Uterus (tissue), 4 donors: Measurements from ENCODE around the gene PLA2G15. TPM values are rescaled to one million over a fixed set of nuclear protein-coding genes. Genes with fewer than 3 reads are reported as not detected.

Experiments
- DNase-seq, 2 donors: peaks; one replicate each; pipeline ENCODE4 v3.0.0-alpha.2; 2019 to 2020
- H3K27ac ChIP-seq, 2 donors: fragments of 200-600 bp; sonication (generic); 1 replicate in 1 of 2; 2 replicates in 1 of 2; pipeline ENCODE4 v1.5.1; 2016 to 2018
- H3K27me3 ChIP-seq, 2 donors: fragments of 200-600 bp; sonication (generic); one replicate each; pipeline ENCODE4 v1.5.1; 2018 to 2019; ENCODE audit warnings: control low read depth in 1 of 2
- H3K36me3 ChIP-seq, 2 donors: fragments of 200-600 bp; sonication (generic); one replicate each; pipeline ENCODE4 v1.5.1; 2019; ENCODE audit warnings: control low read depth in 1 of 2
- H3K4me1 ChIP-seq, 2 donors: fragments of 200-600 bp; sonication (generic); one replicate each; pipeline ENCODE4 v1.5.1; 2018 to 2019; ENCODE audit warnings: control low read depth in 1 of 2
- H3K4me3 ChIP-seq, 2 donors: fragments of 200-600 bp; sonication (generic); 1 replicate in 1 of 2; 2 replicates in 1 of 2; pipeline ENCODE4 v1.5.1; 2018 to 2019; ENCODE audit warnings: mild to moderate bottlenecking in 1 of 2
- H3K9me3 ChIP-seq, 2 donors: fragments of 200-600 bp; sonication (generic); one replicate each; pipeline ENCODE4 v1.5.1; 2019; ENCODE audit warnings: control low read depth in 1 of 2
- CTCF ChIP-seq, 4 experiments: fragments of 200-600 bp in 2 of 4; fragments of 450-650 bp in 2 of 4; sonication (generic) in 2 of 4; IDR thresholded peaks; one replicate each; pipeline ENCODE4 v1.5.1; 2016 to 2019; ENCODE audit warnings: antibody characterized with exemption in 4 of 4, mild to moderate bottlenecking in 2 of 4, moderate library complexity in 1 of 4
- POLR2A ChIP-seq, 2 donors: fragments of 450-650 bp; IDR thresholded peaks; one replicate each; pipeline ENCODE4 v1.6.1; 2016; ENCODE audit warnings: antibody characterized with exemption in 2 of 2, mild to moderate bottlenecking in 1 of 2, moderate library complexity in 1 of 2
- intact Hi-C: fragments of 100-400 bp; cut with DNase I; formaldehyde crosslinking; loops from one replicate; pipeline ENCODE4 v1.15.1; 2023; ENCODE audit warnings: low total_unique reads
- total RNA-seq, 4 donors: library from RNA; depleted of rRNA in 3 of 4; stranded (reverse); fragments of >200 nt in 3 of 4; gene quantifications; one replicate each; pipeline versions ENCODE4 v1.1.0 to v1.2.4, GENCODE V29; 2014 to 2023
- donor health status: DM: yes; HTN: yes; CAD: no.

PLA2G15 gene
- total RNA-seq, 4 donors from 2014 or later, result 0.51 to 22.3 (median 7.9) TPM

GRCh38 chr16:68206245-68206644, 38.9 kb upstream of the PLA2G15 start:
- intact Hi-C loops, result no loop called here
- no peak for DNase-seq
- no peaks in the 10 kb centered on the region for H3K9me3 ChIP-seq
- H3K4me3 ChIP-seq, result no peak overlapping the region
- H3K27ac ChIP-seq, result no peak overlapping the region
- no peaks in the 10 kb centered on the region for H3K36me3 ChIP-seq
- no peak for TF ChIP-seq POLR2A (IDR thresholded peaks at IDR 0.05)
- H3K4me1 ChIP-seq, result no peaks in the 10 kb centered on the region
- no peaks in the 10 kb centered on the region for H3K27me3 ChIP-seq

GRCh38 chr16:68214726-68215125, 30.4 kb upstream of the PLA2G15 start:
- H3K36me3 ChIP-seq, result no peaks in the 10 kb centered on the region
- no peak for DNase-seq
- H3K9me3 ChIP-seq, result no peaks in the 10 kb centered on the region
- no peak overlapping the region for H3K4me3 ChIP-seq
- no peak overlapping the region for H3K27ac ChIP-seq
- TF ChIP-seq POLR2A (IDR thresholded peaks at IDR 0.05) (no peak), CTCF (IDR thresholded peaks at IDR 0.05) (no peak)
- no peaks in the 10 kb centered on the region for H3K27me3 ChIP-seq
- H3K4me1 ChIP-seq, result no peaks in the 10 kb centered on the region
- intact Hi-C loops, result no loop called here

GRCh38 chr16:68215302-68215701, 29.9 kb upstream of the PLA2G15 start:
- Histone ChIP-seq H3K36me3 (no peaks in the 10 kb centered on the region), H3K27ac (no peak overlapping the region), H3K4me1 (no peaks in the 10 kb centered on the region), H3K4me3 (no peak overlapping the region), H3K27me3 (no peaks in the 10 kb centered on the region), H3K9me3 (no peaks in the 10 kb centered on the region)
- intact Hi-C loops, result no loop called here
- DNase-seq, result no peak
- TF ChIP-seq POLR2A (IDR thresholded peaks at IDR 0.05), result no peak
- TF ChIP-seq CTCF (IDR thresholded peaks at IDR 0.05), result no peak

- H3K27me3 ChIP-seq, result no peaks in the 10 kb centered on the region
- H3K36me3 ChIP-seq, result no peaks in the 10 kb centered on the region
- no peak for DNase-seq
- no peak overlapping the region for H3K27ac ChIP-seq
- no peaks in the 10 kb centered on the region for H3K9me3 ChIP-seq
- TF ChIP-seq POLR2A (IDR thresholded peaks at IDR 0.05), result no peak
- TF ChIP-seq CTCF (IDR thresholded peaks at IDR 0.05), result no peak
- intact Hi-C loops, result no loop called here
- H3K4me3 ChIP-seq, result no peak overlapping the region
- H3K4me1 ChIP-seq, result no peaks in the 10 kb centered on the region
These were observed 28.9 kb upstream of the PLA2G15 start for GRCh38 chr16:68216240-68216639.

GRCh38 chr16:68217506-68217905, 27.7 kb upstream of the PLA2G15 start:
- H3K36me3 ChIP-seq, result no peaks in the 10 kb centered on the region
- no peaks in the 10 kb centered on the region for H3K9me3 ChIP-seq
- no peak for DNase-seq
- TF ChIP-seq POLR2A (IDR thresholded peaks at IDR 0.05) (no peak), CTCF (IDR thresholded peaks at IDR 0.05) (no peak)
- no peaks in the 10 kb centered on the region for H3K4me1 ChIP-seq
- no peak overlapping the region for H3K4me3 ChIP-seq
- intact Hi-C loops, result no loop called here
- H3K27ac ChIP-seq, result no peak overlapping the region
- H3K27me3 ChIP-seq, result no peaks in the 10 kb centered on the region

- DNase-seq, result no peak
- TF ChIP-seq POLR2A (IDR thresholded peaks at IDR 0.05) (no peak), CTCF (IDR thresholded peaks at IDR 0.05) (no peak)
- H3K27me3 ChIP-seq, result no peaks in the 10 kb centered on the region
- no peaks in the 10 kb centered on the region for H3K9me3 ChIP-seq
- intact Hi-C loops, result no loop called here
- no peaks in the 10 kb centered on the region for H3K4me1 ChIP-seq
- no peaks in the 10 kb centered on the region for H3K36me3 ChIP-seq
- H3K27ac ChIP-seq, result no peak overlapping the region
- H3K4me3 ChIP-seq, result no peak overlapping the region
These were observed 25.3 kb upstream of the PLA2G15 start for GRCh38 chr16:68219725-68220351.
